Endodermal cell (in vitro differentiated cells): Measurements from ENCODE around the gene PAWR. TPM values are rescaled to one million over a fixed set of nuclear protein-coding genes. Genes with fewer than 3 reads are reported as not detected.

ENCODE experiments used
- DNase-seq: peaks from one replicate; pipeline ENCODE4 v3.0.0-alpha.2; 2017
- H3K27ac ChIP-seq: 2 replicates; pipeline ENCODE4 v1.5.1; 2013; ENCODE audit warnings: mild to moderate bottlenecking, low read depth, low read length, moderate library complexity
- H3K27me3 ChIP-seq: 2 replicates; pipeline ENCODE4 v1.6.1; 2013; ENCODE audit warnings: mild to moderate bottlenecking, low read length, moderate library complexity; ENCODE audit not compliant: insufficient read depth, control insufficient read depth, poor library complexity, severe bottlenecking
- H3K36me3 ChIP-seq: 2 replicates; pipeline ENCODE4 v1.7.0; 2013; ENCODE audit warnings: mild to moderate bottlenecking, low read length, moderate library complexity; ENCODE audit not compliant: control insufficient read depth, insufficient read depth
- H3K4me1 ChIP-seq: one replicate; pipeline ENCODE4 v1.7.0; 2013; ENCODE audit warnings: low read length; ENCODE audit not compliant: control insufficient read depth, insufficient read depth
- H3K4me3 ChIP-seq: 2 replicates; pipeline ENCODE4 v1.5.1; 2013; ENCODE audit warnings: mild to moderate bottlenecking, low read length, moderate library complexity
- H3K9ac ChIP-seq: 2 replicates; pipeline ENCODE4 v1.6.1; 2013; ENCODE audit warnings: mild to moderate bottlenecking, low read length, moderate library complexity; ENCODE audit not compliant: poor library complexity, severe bottlenecking; ENCODE audit errors: extremely low read depth
- H3K9me3 ChIP-seq: 2 replicates; pipeline ENCODE4 v1.6.1; 2013; ENCODE audit warnings: mild to moderate bottlenecking, low read length, moderate library complexity; ENCODE audit not compliant: control insufficient read depth
- H3K27ac Mint-ChIP-seq: 2 replicates; pipeline ENCODE4 v1.8.0; 2020; ENCODE audit warnings: mixed read lengths
- H3K27me3 Mint-ChIP-seq: 2 replicates; pipeline ENCODE4 v1.8.0; 2021; ENCODE audit warnings: mild to moderate bottlenecking, mixed read lengths; ENCODE audit not compliant: insufficient read depth
- H3K36me3 Mint-ChIP-seq: 2 replicates; pipeline ENCODE4 v1.8.0; 2020; ENCODE audit warnings: low read depth, mixed read lengths
- H3K4me1 Mint-ChIP-seq: 2 replicates; pipeline ENCODE4 v1.8.0; 2020; ENCODE audit warnings: mixed read lengths
- H3K4me3 Mint-ChIP-seq: 2 replicates; pipeline ENCODE4 v1.8.0; 2020; ENCODE audit warnings: mild to moderate bottlenecking, moderate library complexity, mixed read lengths
- H3K9me3 Mint-ChIP-seq: 2 replicates; pipeline ENCODE4 v1.8.0; 2020; ENCODE audit warnings: mild to moderate bottlenecking, mixed read lengths
- CTCF ChIP-seq: fragments of 200-600 bp; sonication (generic); conservative IDR thresholded peaks from 2 replicates; pipeline ENCODE4 v1.5.0; 2021; ENCODE audit warnings: antibody characterized with exemption, mild to moderate bottlenecking
- whole genome bisulfite sequencing, 2 experiments: methylation state at CpG; one replicate each; pipeline versions ENCODE4 v1.1.5 to v1.1.7; 2013; ENCODE audit warnings: missing lambda C conversion rate in 2 of 2, mixed read lengths in 1 of 2; ENCODE audit not compliant: insufficient coverage in 1 of 2, insufficient read length in 1 of 2; 5-methylcytosine and 5-hydroxymethylcytosine counted together
- total RNA-seq, 2 donors: library from RNA; stranded (reverse); fragmentation: NEBNext Ultra II Directional in 1 of 2; extraction: Animal tissue kit (Norgen Biotek cat#: 25700) in 1 of 2; gene quantifications; 2 replicates in 1 of 2; 3 replicates in 1 of 2; pipeline ENCODE4 v1.2.1, GENCODE V29; 2021

PAWR gene
- total RNA-seq, 2 donors from 2014 or later: 128 to 147 TPM

- H3K27me3 Mint-ChIP-seq: no peaks in the 10 kb centered on the region
- peaks cover 15% of the 10 kb centered on the region for H3K9me3 Mint-ChIP-seq
- DNase-seq: no peak
- no peak overlapping the region for H3K27ac Mint-ChIP-seq
- peaks cover 24% of the 10 kb centered on the region for H3K4me1 Mint-ChIP-seq
- no peak overlapping the region for H3K4me3 Mint-ChIP-seq
- Histone ChIP-seq H3K4me3 (no peak overlapping the region), H3K36me3 (peaks cover 7% of the 10 kb centered on the region), H3K27me3 (no peaks in the 10 kb centered on the region), H3K4me1 (peaks cover 2% of the 10 kb centered on the region), H3K9ac (no peak overlapping the region), H3K9me3 (peaks cover 15% of the 10 kb centered on the region), H3K27ac (no peak overlapping the region)
- peaks cover 15% of the 10 kb centered on the region for H3K36me3 Mint-ChIP-seq
- WGBS, 2 experiments: 100% methylated on average over 3 of the region's 3 CpGs; no CpG with 5 or more reads in 1 of the 2 experiments
- no peak for TF ChIP-seq CTCF
These were observed 16.1 kb downstream of the PAWR start for GRCh38 chr12:79674629-79675028.

- Mint-ChIP-seq H3K27me3 (no peaks in the 10 kb centered on the region), H3K4me3 (no peak overlapping the region), H3K9me3 (peaks cover 15% of the 10 kb centered on the region), H3K27ac (no peak overlapping the region), H3K4me1 (peaks cover 22% of the 10 kb centered on the region), H3K36me3 (peaks cover 20% of the 10 kb centered on the region)
- Histone ChIP-seq H3K27me3 (no peaks in the 10 kb centered on the region), H3K27ac (no peak overlapping the region), H3K4me3 (no peak overlapping the region), H3K9ac (no peak overlapping the region), H3K4me1 (no peaks in the 10 kb centered on the region), H3K36me3 (peaks cover 5% of the 10 kb centered on the region), H3K9me3 (peaks cover 15% of the 10 kb centered on the region)
- DNase-seq: no peak
- TF ChIP-seq CTCF: no peak
- 81% methylated on average over 1 of the region's 4 CpGs; no CpG with 5 or more reads in 1 of the 2 experiments for WGBS, 2 experiments
These were observed 17.4 kb downstream of the PAWR start for GRCh38 chr12:79673354-79673753.

GRCh38 chr12:79668113-79668512, 22.7 kb downstream of the PAWR start:
- Histone ChIP-seq H3K9ac (no peak overlapping the region), H3K4me1 (no peaks in the 10 kb centered on the region), H3K36me3 (peaks cover 41% of the 10 kb centered on the region), H3K4me3 (no peak overlapping the region), H3K9me3 (peaks cover 3% of the 10 kb centered on the region), H3K27ac (no peak overlapping the region), H3K27me3 (no peaks in the 10 kb centered on the region)
- Mint-ChIP-seq H3K27ac (no peak overlapping the region), H3K4me3 (no peak overlapping the region), H3K4me1 (peaks cover 15% of the 10 kb centered on the region), H3K9me3 (peaks cover 2% of the 10 kb centered on the region), H3K36me3 (peaks cover 28% of the 10 kb centered on the region), H3K27me3 (no peaks in the 10 kb centered on the region)
- 98 to 100% methylated on average over 3 to 4 of the region's 4 CpGs for WGBS, 2 experiments
- no peak for DNase-seq
- no peak for TF ChIP-seq CTCF
